Esophagus squamous epithelium (tissue), 5 donors: Measurements from ENCODE around the gene FER1L5. TPM values are rescaled to one million over a fixed set of nuclear protein-coding genes. Genes with fewer than 3 reads are reported as not detected.
"Not testable (repeated sequence)": the region's sequence is repeated elsewhere in the genome, so short reads cannot be mapped to it uniquely, and the experiment has no call there.

Experiments
- DNase-seq: peaks from one replicate; lab custom pipeline; 2025; lab: John Stamatoyannopoulos, UW
- H3K27ac ChIP-seq, 4 donors: fragments of 200-600 bp; sonication (generic); one replicate each; pipeline ENCODE4 v1.5.1; 2016 to 2019; ENCODE audit warnings: mild to moderate bottlenecking in 1 of 4
- H3K27me3 ChIP-seq, 4 donors: fragments of 200-600 bp; sonication (generic); 1 replicate in 3 of 4; 2 replicates in 1 of 4; pipeline versions ENCODE4 v1.5.1 to v1.6.0; 2017 to 2021; ENCODE audit warnings: antibody characterized with exemption in 1 of 4
- H3K36me3 ChIP-seq, 3 donors: fragments of 200-600 bp; sonication (generic); one replicate each; pipeline ENCODE4 v1.5.1; 2016 to 2019
- H3K4me1 ChIP-seq, 3 donors: fragments of 200-600 bp; sonication (generic); one replicate each; pipeline ENCODE4 v1.5.1; 2017 to 2019
- H3K4me3 ChIP-seq, 4 donors: fragments of 200-600 bp; sonication (generic); 1 replicate in 3 of 4; 2 replicates in 1 of 4; pipeline ENCODE4 v1.5.1; 2016 to 2019; ENCODE audit warnings: mild to moderate bottlenecking in 2 of 4, moderate library complexity in 1 of 4
- H3K9me3 ChIP-seq, 3 donors: fragments of 200-600 bp; sonication (generic); one replicate each; pipeline ENCODE4 v1.5.1; 2016 to 2019
- POLR2A ChIP-seq, 4 donors: fragments of 450-650 bp; IDR thresholded peaks; one replicate each; pipeline ENCODE4 v1.6.1; 2017; ENCODE audit warnings: antibody characterized with exemption in 4 of 4, mild to moderate bottlenecking in 4 of 4, moderate library complexity in 3 of 4
- WGBS, 2 donors: methylation state at CpG; one replicate each; pipeline ENCODE4 v1.1.5; 2018; 5-methylcytosine and 5-hydroxymethylcytosine counted together
- intact Hi-C: fragments of 100-400 bp; cut with DNase I; formaldehyde crosslinking; loops from one replicate; pipeline ENCODE4 v1.15.0; 2022
- total RNA-seq, 4 donors: library from RNA; depleted of rRNA; stranded (reverse); fragments of >200 nt; gene quantifications; one replicate each; pipeline ENCODE4 v1.1.0, GENCODE V29; 2016
- TF ChIP-seq, protein P1 (sequence below), 6 experiments: fragments of 450-650 bp in 4 of 6; fragments of 200-600 bp in 2 of 6; sonication (generic) in 2 of 6; IDR thresholded peaks; one replicate each; pipeline ENCODE4 v1.5.1; 2016 to 2019; ENCODE audit warnings: antibody characterized with exemption in 6 of 6, mild to moderate bottlenecking in 4 of 6, moderate library complexity in 4 of 6
- donor health status: DM: yes; HTN: yes; CAD: no.

FER1L5 gene
- total RNA-seq, 4 donors from 2014 or later = 0.13 to 0.19 TPM; not detected in 2

DNA sequence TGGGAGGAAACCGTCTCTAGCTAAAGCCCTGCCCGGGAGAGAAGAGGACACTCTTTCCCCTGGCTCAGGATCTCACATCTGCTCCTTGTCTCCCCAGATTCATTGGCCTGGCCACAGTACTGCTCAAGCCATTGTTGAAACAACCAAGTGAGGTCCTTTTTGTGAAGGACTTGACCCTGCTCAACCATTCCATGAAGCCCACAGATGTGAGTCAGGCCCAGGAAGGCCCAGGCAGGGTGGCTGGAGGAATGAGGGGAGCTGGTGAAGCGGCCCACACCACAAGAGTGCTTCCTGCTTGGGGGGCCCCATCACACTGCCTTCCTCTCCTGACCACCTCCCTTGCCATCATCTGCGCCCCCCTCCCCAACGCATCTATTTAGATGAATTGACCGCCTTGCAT lies 5.1 kb downstream of the FER1L5 start:
- H3K9me3 ChIP-seq = no peaks in the 10 kb centered on the region
- DNase-seq = no peak
- H3K36me3 ChIP-seq = no peaks in the 10 kb centered on the region
- WGBS, 2 donors = 91 to 96% methylated on average over 3 to 6 of the region's 6 CpGs
- TF ChIP-seq, protein P1, sequence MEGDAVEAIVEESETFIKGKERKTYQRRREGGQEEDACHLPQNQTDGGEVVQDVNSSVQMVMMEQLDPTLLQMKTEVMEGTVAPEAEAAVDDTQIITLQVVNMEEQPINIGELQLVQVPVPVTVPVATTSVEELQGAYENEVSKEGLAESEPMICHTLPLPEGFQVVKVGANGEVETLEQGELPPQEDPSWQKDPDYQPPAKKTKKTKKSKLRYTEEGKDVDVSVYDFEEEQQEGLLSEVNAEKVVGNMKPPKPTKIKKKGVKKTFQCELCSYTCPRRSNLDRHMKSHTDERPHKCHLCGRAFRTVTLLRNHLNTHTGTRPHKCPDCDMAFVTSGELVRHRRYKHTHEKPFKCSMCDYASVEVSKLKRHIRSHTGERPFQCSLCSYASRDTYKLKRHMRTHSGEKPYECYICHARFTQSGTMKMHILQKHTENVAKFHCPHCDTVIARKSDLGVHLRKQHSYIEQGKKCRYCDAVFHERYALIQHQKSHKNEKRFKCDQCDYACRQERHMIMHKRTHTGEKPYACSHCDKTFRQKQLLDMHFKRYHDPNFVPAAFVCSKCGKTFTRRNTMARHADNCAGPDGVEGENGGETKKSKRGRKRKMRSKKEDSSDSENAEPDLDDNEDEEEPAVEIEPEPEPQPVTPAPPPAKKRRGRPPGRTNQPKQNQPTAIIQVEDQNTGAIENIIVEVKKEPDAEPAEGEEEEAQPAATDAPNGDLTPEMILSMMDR (IDR thresholded peaks at IDR 0.05) = no peak
- no peak for TF ChIP-seq POLR2A (IDR thresholded peaks at IDR 0.05)
- peaks cover 0 to 4% (median 0%) of the 10 kb centered on the region in 3 donors for H3K4me1 ChIP-seq
- H3K27me3 ChIP-seq = no peaks in the 10 kb centered on the region
- H3K27ac ChIP-seq = no peak overlapping the region
- intact Hi-C loops = no loop called here
- no peak overlapping the region for H3K4me3 ChIP-seq

DNA sequence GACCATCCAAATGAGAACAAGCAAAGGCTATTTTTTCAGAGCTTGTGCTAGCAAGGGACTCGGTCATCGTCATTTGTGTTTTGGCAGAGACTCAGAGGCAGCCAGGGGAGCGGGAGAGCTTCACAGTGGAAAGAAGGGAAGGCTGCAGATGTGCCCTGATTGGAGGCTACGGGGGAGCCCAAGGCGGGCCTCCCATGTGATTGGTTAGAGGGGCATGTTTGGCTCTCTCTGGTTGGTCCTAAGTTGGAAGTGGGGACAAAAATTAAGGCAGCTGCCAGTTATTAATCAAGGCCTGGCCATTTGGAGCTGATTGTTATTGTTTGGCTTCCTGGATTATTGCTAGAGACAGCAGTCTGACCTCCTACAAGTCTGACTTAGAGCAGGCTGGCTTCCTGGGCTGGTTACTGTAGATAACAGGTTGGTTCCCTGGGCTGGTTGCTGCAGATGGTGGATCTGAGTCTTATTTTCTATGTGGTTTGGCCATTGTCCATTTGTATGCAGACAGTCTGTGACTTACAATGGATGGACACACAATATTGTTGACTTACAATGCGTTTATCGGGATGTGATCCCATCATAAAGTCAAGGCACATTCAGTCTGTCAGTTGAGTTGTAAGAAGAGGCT lies 5.9 kb downstream of the FER1L5 start:
- Histone ChIP-seq H3K4me1 (no peaks in the 10 kb centered on the region), H3K4me3 (no peak overlapping the region), H3K27me3 (no peaks in the 10 kb centered on the region), H3K36me3 (no peaks in the 10 kb centered on the region), H3K9me3 (no peaks in the 10 kb centered on the region), H3K27ac (no peak overlapping the region)
- TF ChIP-seq, protein P1 (IDR thresholded peaks at IDR 0.05) = no peak
- TF ChIP-seq POLR2A (IDR thresholded peaks at IDR 0.05) = no peak
- intact Hi-C loops = no loop called here
- DNase-seq = no peak
- WGBS, 2 donors = 95 to 96% methylated on average over 6 to 7 of the region's 7 CpGs

DNA sequence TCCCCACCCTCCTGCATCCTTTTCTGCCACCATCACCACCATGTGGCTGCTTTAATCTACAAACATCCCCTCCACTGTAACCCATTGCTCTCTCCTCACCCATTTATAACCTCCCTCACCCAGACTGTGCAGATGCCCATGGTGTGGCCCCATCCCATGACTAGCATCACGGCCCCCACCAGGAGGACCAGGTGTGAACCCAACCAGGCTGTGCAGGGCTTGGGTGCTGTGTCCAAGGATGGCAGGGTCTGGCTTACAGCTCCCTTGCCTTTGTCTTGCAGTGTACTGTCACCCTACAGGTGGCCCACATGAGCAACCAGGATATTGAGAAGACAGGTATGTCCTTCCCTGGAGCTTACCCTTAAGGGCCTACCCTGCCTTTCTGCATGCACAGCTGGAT lies 6.8 kb downstream of the FER1L5 start:
- no peaks in the 10 kb centered on the region for H3K4me1 ChIP-seq
- intact Hi-C loops = no loop called here
- no peaks in the 10 kb centered on the region for H3K27me3 ChIP-seq
- WGBS, 2 donors = 80 to 100% methylated on average over 1 of the region's 1 CpG
- no peak for TF ChIP-seq POLR2A (IDR thresholded peaks at IDR 0.05)
- TF ChIP-seq, protein P1 (IDR thresholded peaks at IDR 0.05) = no peak
- DNase-seq = no peak
- no peaks in the 10 kb centered on the region for H3K36me3 ChIP-seq
- no peak overlapping the region for H3K27ac ChIP-seq
- no peak overlapping the region for H3K4me3 ChIP-seq
- no peaks in the 10 kb centered on the region for H3K9me3 ChIP-seq

DNA sequence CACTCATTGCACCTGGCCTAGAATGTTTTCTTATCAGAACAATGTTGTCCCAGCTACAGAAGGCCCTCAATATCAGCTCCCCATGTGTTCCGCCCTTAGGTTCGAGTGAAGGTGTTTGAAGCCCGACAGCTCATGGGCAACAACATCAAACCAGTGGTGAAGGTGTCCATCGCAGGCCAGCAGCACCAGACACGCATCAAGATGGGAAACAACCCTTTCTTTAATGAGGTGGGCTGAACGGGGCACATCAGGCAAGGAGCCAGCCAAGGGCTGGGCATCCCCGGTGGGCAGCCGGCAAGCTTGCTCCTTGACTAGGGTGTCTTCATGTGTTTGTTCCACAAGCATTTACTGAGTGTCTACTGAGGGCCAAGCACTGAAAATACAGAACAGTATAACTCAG lies 9.2 kb downstream of the FER1L5 start:
- H3K4me3 ChIP-seq = no peak overlapping the region
- no peaks in the 10 kb centered on the region for H3K27me3 ChIP-seq
- no peaks in the 10 kb centered on the region for H3K9me3 ChIP-seq
- intact Hi-C loops = no loop called here
- no peak for DNase-seq
- no peaks in the 10 kb centered on the region for H3K4me1 ChIP-seq
- no peaks in the 10 kb centered on the region for H3K36me3 ChIP-seq
- no peak overlapping the region for H3K27ac ChIP-seq
- no peak for TF ChIP-seq POLR2A (IDR thresholded peaks at IDR 0.05)
- TF ChIP-seq, protein P1 (IDR thresholded peaks at IDR 0.05) = no peak
- 89 to 100% methylated on average over 1 to 4 of the region's 8 CpGs for WGBS, 2 donors

DNA sequence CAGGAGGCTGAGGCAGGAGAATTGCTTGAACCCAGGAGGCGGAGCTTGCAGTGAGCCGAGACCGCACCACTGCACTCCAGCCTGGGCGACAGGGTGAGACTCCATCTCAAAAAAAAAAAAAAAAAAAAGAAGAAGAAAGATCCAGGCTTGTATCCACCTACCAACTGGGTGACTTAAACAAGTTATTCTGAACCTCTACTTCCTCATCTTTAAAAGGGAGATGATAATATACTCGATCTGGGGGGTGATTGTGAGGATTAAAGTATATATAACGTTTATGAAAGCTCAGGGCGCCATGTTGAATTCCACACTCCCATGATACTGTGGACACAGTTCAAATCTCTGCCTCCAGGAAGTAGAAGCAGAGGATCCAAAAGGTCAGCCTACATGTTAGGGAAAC lies 12.2 kb downstream of the FER1L5 start:
- intact Hi-C loops, H3K4me1 ChIP-seq: not testable (repeated sequence)
- 83 to 89% methylated on average over 7 of the region's 7 CpGs for WGBS, 2 donors

DNA sequence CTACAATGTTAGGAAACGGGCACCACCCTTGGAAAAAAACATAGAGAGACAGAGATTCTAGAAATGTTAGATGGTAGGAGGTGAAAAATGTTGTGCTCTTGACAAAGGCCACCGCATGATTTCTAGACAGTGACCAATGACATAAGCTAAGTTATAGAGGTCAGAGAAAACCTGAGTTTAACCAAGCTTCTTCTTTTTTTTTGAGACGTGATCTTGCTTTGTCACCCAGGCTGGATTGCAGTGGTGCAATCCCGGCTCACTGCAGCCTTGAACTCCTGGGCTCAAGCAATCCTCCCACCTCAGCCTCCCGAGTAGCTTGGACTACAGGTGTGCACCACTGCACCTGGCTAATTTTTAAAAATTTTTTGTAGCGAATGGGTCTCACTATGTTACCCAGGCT lies 13.0 kb downstream of the FER1L5 start:
- Histone ChIP-seq H3K4me1 (no peaks in the 10 kb centered on the region), H3K4me3 (no peak overlapping the region), H3K27ac (no peak overlapping the region), H3K27me3 (no peaks in the 10 kb centered on the region), H3K36me3 (no peaks in the 10 kb centered on the region), H3K9me3 (no peaks in the 10 kb centered on the region)
- WGBS, 2 donors = 72 to 84% methylated on average over 6 of the region's 6 CpGs
- TF ChIP-seq, protein P1 (IDR thresholded peaks at IDR 0.05) = no peak
- no peak for TF ChIP-seq POLR2A (IDR thresholded peaks at IDR 0.05)
- intact Hi-C loops = no loop called here
- no peak for DNase-seq

More for the DNA sequence above, 12.2 kb downstream of the FER1L5 start:
- not testable (repeated sequence) for H3K9me3 ChIP-seq, H3K4me3 ChIP-seq, H3K36me3 ChIP-seq, H3K27ac ChIP-seq, DNase-seq, H3K27me3 ChIP-seq
